ENCODE measurements around the gene HDAC8.

DNA sequence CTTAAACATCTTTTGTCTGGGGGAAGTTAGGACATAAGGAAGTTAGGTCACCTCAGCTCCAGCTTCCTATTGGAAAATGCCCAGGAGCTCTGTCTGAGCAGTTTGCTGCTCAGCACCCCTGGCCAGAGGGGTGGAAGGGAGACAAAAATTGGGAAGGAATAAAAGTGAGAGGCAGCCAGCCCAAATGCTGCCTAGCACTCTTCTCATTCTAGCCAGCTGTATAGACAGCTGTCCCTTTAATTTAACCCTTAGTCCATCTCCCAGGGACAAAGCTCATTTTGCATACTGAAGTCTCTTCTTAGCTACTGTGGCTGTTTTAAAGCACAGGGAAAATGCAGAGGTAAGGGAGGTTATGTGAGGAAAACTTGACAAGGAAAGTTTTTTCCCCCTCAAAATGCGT lies 177.4 kb downstream of the HDAC8 start:
- TF ChIP-seq, protein P1, sequence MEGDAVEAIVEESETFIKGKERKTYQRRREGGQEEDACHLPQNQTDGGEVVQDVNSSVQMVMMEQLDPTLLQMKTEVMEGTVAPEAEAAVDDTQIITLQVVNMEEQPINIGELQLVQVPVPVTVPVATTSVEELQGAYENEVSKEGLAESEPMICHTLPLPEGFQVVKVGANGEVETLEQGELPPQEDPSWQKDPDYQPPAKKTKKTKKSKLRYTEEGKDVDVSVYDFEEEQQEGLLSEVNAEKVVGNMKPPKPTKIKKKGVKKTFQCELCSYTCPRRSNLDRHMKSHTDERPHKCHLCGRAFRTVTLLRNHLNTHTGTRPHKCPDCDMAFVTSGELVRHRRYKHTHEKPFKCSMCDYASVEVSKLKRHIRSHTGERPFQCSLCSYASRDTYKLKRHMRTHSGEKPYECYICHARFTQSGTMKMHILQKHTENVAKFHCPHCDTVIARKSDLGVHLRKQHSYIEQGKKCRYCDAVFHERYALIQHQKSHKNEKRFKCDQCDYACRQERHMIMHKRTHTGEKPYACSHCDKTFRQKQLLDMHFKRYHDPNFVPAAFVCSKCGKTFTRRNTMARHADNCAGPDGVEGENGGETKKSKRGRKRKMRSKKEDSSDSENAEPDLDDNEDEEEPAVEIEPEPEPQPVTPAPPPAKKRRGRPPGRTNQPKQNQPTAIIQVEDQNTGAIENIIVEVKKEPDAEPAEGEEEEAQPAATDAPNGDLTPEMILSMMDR (IDR thresholded peaks at IDR 0.05): no peak
- TF ChIP-seq POLR2A (IDR thresholded peaks at IDR 0.05): no peak

Measured in tibial nerve (tissue), 3 donors.